NCI-H2227 treated with DMSO at 0.1 percent for 48 hours (cell line): ENCODE results near the gene PRRT3.
"Not testable (repeated sequence)": the region's sequence is repeated elsewhere in the genome, so short reads cannot be mapped to it uniquely, and the experiment has no call there.

Experiments used
- DNase-seq: peaks from one replicate; lab custom pipeline; 2025; lab: John Stamatoyannopoulos, UW

Gene PRRT3

DNA sequence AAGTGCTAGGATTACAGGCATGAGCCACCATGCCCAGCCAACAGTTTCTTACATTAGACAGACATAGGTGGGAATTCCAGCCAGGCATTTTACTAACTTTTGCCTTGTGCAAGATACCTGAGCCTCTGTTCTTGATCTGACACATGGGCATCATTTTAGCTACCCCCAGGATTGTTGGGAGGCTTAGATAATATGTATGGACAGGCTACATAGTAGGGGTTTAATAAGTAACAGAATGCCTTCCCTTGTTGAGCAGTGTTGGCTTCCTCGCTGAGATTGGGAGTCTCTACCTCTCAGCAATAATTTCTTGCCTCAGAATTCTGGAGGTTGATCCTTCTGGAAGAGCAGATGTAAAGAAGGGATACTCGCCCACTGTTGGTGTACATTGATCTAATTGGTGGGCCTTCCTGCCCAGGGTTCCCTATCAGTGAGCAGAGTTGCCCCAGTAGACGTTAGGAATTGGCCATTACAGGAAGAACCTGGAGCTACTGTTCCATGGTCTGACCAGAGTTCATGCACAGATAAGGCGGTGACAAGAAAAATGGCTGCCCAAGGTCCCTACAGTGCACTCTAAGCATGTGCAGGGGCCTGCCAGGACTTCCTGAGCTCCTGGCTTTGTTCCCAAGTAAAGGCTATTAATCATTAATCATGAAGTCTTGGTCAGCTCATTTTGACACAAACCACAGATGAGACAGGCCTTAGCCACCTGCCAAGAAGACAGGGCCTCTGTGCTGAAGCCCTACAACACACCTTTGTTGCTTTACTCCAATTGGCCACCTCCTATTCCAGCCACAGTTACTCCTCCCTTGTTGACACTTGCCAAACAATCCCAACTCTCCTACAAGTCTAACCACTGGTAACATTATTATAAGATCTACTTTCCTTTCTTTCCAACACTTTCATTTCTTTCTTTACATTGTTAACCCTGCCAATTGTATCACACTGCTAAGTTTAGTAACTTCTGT lies 54.5 kb downstream of the PRRT3 start:
- DNase-seq: no peak

DNA sequence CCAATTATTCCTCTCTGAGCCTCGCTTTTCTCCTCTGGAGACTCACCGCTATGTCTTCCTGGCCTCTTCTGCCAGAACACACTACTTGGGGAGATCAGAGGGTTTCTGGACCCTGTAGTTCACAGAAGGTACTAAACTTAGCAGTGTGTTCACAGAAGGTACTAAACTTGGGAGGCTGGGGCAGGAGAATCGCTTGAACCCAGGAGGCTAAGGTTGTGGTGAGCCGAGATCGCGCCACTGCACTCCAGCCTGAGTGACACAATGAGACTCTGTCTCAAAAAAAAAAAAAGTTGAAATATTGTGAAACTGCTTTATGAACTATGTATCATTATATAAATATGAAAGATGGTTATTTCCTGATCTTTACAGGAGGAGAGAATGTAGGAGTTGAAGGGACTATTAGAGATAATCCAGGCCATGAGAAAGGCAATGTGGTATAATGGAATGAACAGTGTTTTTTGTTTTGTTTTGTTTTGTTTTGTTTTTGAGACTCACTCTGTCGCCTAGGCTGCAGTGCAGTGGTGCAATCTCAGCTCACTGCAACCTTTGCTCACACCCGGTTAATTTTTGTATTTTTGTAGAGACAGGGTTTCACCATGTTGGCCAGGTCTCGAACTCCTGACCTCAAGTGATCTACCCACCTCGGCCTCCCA lies 55.3 kb downstream of the PRRT3 start:
- not testable (repeated sequence) for DNase-seq

DNA sequence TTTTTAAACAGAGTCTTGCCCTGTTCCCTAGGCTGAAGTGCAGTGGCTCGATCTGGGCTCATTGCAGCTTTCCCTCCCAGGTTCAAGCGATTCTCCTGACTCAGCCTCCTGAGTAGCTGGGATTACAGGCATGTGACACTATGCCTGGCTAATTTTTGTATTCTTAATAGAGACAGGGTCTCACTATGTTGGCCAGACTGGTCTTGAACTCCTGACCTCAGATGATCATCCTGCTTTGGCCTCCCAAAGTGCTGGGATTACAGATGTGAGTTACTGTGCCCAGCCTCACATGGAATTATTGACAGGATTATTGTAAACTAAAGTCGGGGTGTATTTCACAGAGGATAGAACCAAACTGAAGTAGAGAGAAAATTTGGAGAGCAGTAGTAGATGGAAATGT lies 56.5 kb downstream of the PRRT3 start:
- not testable (repeated sequence) for DNase-seq
